Endometrial microvascular endothelial cells (primary cell): Measurements from ENCODE around the gene LOXHD1. TPM values are rescaled to one million over a fixed set of nuclear protein-coding genes. Genes with fewer than 3 reads are reported as not detected.

ENCODE experiments used
- in situ Hi-C: cut with HindIII; loops from 2 replicates; pipeline ENCODE4 v1.10.0; 2017; ENCODE audit warnings: low sequenced_read_pairs, low pct_unique_long_range_greater_than_20kb; ENCODE audit errors: inconsistent ontology term
- total RNA-seq: library from RNA; depleted of rRNA; stranded (reverse); fragments of >200 nt; gene quantifications from one replicate; pipeline ENCODE4 v1.2.3, GENCODE V29; 2015; ENCODE audit errors: inconsistent ontology term

The LOXHD1 gene, protein sequence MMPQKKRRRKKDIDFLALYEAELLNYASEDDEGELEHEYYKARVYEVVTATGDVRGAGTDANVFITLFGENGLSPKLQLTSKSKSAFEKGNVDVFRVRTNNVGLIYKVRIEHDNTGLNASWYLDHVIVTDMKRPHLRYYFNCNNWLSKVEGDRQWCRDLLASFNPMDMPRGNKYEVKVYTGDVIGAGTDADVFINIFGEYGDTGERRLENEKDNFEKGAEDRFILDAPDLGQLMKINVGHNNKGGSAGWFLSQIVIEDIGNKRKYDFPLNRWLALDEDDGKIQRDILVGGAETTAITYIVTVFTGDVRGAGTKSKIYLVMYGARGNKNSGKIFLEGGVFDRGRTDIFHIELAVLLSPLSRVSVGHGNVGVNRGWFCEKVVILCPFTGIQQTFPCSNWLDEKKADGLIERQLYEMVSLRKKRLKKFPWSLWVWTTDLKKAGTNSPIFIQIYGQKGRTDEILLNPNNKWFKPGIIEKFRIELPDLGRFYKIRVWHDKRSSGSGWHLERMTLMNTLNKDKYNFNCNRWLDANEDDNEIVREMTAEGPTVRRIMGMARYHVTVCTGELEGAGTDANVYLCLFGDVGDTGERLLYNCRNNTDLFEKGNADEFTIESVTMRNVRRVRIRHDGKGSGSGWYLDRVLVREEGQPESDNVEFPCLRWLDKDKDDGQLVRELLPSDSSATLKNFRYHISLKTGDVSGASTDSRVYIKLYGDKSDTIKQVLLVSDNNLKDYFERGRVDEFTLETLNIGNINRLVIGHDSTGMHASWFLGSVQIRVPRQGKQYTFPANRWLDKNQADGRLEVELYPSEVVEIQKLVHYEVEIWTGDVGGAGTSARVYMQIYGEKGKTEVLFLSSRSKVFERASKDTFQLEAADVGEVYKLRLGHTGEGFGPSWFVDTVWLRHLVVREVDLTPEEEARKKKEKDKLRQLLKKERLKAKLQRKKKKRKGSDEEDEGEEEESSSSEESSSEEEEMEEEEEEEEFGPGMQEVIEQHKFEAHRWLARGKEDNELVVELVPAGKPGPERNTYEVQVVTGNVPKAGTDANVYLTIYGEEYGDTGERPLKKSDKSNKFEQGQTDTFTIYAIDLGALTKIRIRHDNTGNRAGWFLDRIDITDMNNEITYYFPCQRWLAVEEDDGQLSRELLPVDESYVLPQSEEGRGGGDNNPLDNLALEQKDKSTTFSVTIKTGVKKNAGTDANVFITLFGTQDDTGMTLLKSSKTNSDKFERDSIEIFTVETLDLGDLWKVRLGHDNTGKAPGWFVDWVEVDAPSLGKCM (N-terminal part only)
- not detected for total RNA-seq

DNA sequence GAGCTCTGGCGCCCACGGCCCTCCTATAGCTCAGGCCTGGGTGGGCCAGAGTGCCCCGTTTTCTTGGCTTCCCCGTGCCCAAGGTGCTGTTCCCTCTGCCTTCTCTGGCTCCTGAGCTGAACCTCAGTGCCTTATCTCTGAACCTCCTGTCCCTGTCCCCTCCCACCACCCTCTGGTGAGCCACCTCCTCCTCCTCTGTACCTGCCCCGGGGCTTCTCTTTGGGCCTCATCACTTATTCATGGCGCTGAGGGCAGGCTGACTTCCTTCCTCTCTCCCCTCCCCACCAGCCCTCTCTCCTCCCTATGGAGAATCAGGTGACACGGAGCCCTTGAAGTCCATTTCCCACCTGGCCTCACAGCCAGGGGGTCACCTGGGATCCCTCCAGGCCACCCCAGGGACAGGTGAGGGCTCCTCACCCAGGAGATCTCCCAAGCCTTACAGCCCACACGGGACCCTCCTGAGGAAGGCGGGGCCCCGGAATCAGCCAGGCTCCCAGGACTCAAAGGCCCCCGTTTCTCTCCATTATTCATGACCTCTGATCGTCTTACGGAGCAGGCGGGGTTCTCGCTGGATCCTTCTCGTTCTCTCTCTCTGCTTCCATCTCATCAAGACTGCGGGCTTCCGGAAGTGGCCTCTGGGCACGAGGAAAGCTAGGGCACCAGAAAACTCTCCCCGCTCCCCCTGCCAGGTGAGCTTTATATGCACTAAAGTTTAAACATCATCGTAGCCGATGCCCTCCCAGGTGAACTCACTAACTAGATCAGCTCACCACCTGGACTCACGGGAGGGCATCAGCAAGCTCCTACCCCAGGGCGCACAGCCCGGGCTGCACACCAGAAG, at the start of gene LOXHD1:
Gene LOXHD1 (minus strand): TSS at position 106 of the 841 bp plus-strand sequence. CDS start 187 bp downstream, outside the sequence.
- in situ Hi-C loops: no loop called here

- in situ Hi-C loops: no loop called here
These were observed 48.5 kb upstream of the LOXHD1 start for GRCh38 chr18:46705521-46705920.

DNA sequence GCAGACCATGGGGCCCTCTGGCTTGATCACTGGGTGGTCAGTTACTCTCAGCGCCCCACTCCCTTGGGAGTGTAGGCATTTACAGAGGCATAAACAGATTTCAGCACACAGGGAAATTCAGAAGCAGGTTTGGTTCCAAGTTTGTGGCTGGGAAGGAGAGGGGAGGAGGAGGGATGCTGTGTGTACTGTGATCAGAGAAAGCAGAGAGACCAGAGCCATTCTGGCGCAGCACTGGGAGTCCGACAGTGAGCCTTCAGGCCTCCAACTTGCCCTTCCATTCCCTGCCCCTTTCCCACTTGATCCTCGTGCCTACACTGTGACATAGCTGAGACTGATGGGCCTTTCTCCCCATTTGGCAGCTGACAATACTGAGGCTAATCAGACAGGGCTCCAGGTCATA, 47.8 kb upstream of the LOXHD1 start:
- in situ Hi-C loops: no loop called here

DNA sequence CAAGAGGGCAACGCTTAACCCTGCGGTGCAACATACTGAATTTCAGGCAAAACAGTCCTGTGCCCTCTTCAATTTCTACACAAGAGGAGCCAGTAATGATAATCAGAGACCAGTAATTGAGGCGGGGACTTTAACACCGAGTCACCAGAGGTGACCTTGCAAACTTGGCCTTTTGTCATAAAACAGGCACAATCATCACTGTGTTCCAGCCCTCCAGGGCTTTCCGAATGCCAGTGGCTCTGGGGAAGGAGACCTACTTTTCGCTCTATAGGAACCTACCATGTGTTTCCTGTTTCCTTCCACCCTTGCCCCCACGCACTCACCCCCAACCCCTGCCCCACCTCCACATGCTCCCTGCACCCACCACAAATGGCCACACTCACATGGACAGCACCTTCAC, 47.2 kb upstream of the LOXHD1 start:
- in situ Hi-C loops: no loop called here

GRCh38 chr18:46702471-46702870, 45.5 kb upstream of the LOXHD1 start:
- in situ Hi-C loops: no loop called here

- in situ Hi-C loops: no loop called here
These were observed 43.2 kb upstream of the LOXHD1 start for GRCh38 chr18:46700066-46700824.

- in situ Hi-C loops: no loop called here
These were observed 39.7 kb upstream of the LOXHD1 start for GRCh38 chr18:46696702-46697101.

DNA sequence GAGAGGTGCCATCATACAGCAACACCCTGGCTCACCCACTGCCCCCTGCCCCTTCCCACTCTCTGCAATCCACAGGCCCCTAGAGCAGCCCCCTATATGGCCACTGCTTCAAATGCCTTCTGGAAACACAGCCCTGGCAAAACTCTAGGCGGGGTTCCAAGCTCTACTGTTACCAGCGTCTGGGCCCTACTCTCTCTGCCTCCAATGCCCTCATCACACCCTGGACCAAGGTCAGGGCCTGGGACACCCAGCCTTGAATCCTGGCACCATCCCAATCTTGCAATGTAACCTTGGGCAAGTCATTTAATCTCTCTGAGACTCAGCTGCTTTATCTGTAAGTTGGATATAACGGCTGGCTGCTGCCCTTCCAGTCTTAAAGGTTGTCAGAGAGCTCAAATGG, 39.2 kb upstream of the LOXHD1 start:
- in situ Hi-C loops: no loop called here

DNA sequence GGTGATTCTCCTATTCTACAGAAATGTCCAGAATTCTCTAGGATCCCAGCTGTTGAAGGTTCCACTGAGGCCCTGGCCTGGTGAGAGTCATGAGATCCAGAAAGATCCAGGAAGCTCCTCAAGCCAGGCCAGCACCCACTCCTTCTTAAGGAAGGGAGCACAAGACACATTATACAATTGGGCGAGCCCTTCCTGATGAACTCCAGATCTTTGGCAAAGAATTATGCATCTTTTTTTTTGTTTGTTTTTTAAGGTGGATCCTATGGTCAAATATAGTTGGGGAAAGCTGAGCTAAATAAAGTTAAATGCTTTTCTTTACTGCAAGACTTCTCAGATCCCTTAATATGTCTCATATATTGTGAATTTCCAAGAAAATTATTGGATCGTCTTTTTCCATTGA, 37.0 kb upstream of the LOXHD1 start:
- in situ Hi-C loops: no loop called here

DNA sequence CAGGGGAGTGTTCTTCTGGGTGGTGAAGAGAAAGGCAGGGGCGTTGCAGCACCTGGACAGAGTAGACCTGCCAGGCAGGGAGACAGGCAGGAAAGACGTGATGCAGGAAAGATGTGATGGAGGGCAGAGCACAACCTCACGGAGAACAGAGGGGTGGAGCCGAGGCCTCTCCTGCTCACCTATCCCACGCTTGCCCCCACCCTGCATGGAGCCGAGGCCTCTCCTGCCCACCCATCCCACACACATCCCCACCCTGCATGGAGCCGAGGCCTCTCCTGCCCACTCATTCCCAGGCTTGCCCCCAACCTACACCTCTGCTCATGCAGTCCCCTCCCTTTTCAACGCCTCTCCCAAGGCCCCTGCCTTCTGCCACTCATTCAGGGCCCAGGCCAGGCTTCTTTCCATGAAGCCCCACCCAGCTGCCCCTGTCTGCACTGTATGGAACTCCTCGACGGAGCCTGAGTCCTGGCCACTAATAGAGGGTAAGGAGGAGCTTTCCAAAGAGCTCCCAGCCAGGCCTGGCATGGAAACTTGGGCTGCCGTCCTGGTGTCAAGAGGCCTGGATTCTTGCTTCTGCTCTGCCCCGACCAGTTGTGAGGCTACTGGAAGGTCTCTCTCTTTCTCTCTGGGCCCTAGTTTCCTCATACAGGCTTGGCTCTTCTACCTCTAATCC, 32.0 kb upstream of the LOXHD1 start:
- in situ Hi-C loops: no loop called here

- in situ Hi-C loops: no loop called here
These were observed 29.2 kb upstream of the LOXHD1 start for GRCh38 chr18:46686186-46686585.

DNA sequence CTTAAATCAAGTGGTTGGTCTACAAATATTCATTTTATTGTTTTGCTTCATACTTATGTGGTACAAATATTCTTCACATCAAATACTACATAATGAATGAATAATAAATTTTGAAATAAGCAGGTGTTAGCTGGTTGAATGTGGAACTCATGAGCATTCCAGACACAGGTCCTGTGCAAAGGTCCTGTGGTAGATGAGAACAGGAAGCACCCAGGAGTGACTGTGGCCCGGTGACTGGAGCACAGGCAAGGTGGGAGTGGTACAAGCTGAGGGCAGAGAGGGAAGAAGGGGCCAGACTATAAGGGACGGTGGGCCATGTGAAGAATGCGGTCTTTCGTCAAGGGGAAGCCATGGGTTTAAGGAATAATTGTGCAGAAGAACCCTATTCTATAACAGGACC, 26.2 kb upstream of the LOXHD1 start:
- in situ Hi-C loops: no loop called here

DNA sequence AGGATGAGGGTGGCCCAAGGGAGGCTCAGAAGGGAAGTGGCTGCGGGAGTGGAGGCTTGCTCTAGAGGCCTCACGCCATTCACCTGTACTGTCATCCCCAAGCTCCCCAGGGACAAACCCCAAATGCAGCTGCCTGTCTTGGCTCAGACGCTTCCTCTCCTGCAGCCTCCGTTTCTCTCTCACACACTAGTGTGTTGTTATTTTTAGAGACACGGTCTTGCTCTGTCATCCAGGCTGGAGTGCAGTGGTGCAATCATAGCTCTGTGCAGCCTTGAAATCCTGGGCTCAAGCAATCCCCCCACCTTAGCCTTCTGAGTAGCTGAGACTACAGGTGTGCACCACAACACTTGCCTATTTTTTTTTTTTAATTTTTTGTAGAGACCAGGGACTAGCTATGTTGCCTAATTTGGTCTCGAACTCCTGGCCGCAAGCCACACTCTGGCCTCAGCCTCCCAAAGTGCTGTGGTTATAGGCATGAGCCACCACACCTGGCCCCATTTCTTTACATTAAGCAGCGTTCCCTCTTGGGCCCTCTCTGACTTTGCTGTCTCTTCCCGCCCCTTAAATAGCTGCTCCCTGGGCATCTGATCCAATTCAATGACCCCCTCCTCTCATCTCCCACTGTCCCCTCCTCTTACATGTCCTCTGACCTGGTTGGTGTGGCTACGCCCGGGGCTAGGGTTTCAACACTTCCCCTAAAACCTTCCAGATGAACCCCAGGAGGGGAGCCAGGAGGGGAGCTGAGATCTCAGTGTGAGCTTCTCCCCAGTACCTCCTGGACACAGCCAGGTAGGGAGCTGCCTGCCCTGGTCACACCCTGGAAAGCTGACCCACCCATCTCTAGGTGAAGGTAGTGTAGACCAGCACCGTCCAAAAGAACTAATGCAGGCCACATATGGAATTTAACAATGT, 24.0 kb upstream of the LOXHD1 start:
- in situ Hi-C loops: no loop called here

- in situ Hi-C loops: no loop called here
These were observed 23.0 kb upstream of the LOXHD1 start for GRCh38 chr18:46679846-46680598.

DNA sequence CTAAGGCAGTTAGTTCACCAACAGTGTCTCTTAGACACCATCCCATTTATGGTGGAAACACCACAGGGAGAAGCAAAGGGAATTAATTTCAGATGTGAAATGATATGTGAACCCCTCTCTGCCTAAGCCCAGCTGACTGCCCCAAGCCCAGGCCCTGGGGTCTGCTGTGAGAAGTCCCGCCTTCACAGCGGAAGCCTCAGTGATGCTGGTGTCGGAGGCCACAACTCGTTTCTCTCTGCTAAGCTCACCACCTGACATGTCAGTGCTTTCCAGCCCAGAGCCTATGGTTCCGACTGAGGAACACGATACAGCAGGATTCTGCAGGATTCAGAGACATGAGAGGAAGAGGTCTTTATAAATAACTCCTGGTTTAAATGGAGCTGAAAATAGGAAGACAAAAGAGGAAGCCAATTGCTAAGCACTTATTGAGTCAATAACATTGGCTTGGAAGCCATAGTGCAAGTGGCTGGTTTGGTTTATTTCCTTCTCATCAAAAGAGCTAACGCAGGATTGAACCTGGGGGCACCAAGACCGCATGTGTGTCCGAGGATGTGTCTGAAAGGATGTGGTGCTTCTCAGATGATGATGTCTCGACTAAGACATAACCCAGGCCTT, 21.9 kb upstream of the LOXHD1 start:
- in situ Hi-C loops: no loop called here
